ENCODE measurements around the gene TTC24.

- TF ChIP-seq CTCF (IDR thresholded peaks at IDR 0.05; ENCODE audit: insufficient read depth, low read length, poor library complexity, severe bottlenecking) (no peak), EZH2phosphoT487 (conservative IDR thresholded peaks at IDR 0.05; ENCODE audit: low read length) (no peak)
These were observed 23.2 kb upstream of the TTC24 start for GRCh38 chr1:156556354-156556753.

All from SU-DHL-6 (cell line).